DMS53 treated with DMSO at 0.1 percent for 48 hours (cell line): ENCODE data around the gene HNRNPA1.
"Not testable (repeated sequence)": the region's sequence is repeated elsewhere in the genome, so short reads cannot be mapped to it uniquely, and the experiment has no call there.

Experiments used
- DNase-seq: peaks from one replicate; lab custom pipeline; 2025; ENCODE audit not compliant: unreplicated experiment; lab: John Stamatoyannopoulos, UW

The HNRNPA1 gene

GRCh38 chr12:54296393-54297099 lies 16.0 kb downstream of the HNRNPA1 start:
- no peak for DNase-seq

GRCh38 chr12:54298904-54299303 lies 18.4 kb downstream of the HNRNPA1 start:
- no peak for DNase-seq

GRCh38 chr12:54299515-54300224 lies 19.1 kb downstream of the HNRNPA1 start:
- DNase-seq, result no peak

- DNase-seq, result no peak
These were observed 19.8 kb downstream of the HNRNPA1 start for GRCh38 chr12:54300225-54300731.

- DNase-seq, result peak; percentile 52
These were observed 20.4 kb downstream of the HNRNPA1 start, which contains the start of gene NFE2 for GRCh38 chr12:54300732-54301427. Gene NFE2, minus strand, starts transcription at chr12:54301015. Its CDS starts 5,767 bp downstream, at chr12:54295248.

- DNase-seq, result no peak
These were observed 21.0 kb downstream of the HNRNPA1 start for GRCh38 chr12:54301428-54302048.

GRCh38 chr12:54303640-54304039 lies 23.1 kb downstream of the HNRNPA1 start:
- no peak for DNase-seq

GRCh38 chr12:54304187-54304810 lies 23.8 kb downstream of the HNRNPA1 start:
- DNase-seq, result no peak

- DNase-seq, result no peak
These were observed 26.6 kb downstream of the HNRNPA1 start for GRCh38 chr12:54306925-54307741.

- DNase-seq, result no peak
These were observed 30.5 kb downstream of the HNRNPA1 start for GRCh38 chr12:54311051-54311450.

GRCh38 chr12:54312309-54312708 lies 31.8 kb downstream of the HNRNPA1 start:
- not testable (repeated sequence) for DNase-seq

GRCh38 chr12:54321363-54321762 lies 40.8 kb downstream of the HNRNPA1 start:
- DNase-seq, result no peak

- DNase-seq, result peak; percentile 99
These were observed 44.3 kb downstream of the HNRNPA1 start, which contains the start of gene COPZ1 for GRCh38 chr12:54324617-54325441. Gene COPZ1, plus strand, starts transcription at chr12:54325131. Its CDS starts 33 bp downstream, at chr12:54325164.

GRCh38 chr12:54325442-54326109 lies 45.0 kb downstream of the HNRNPA1 start:
- not testable (repeated sequence) for DNase-seq

GRCh38 chr12:54328595-54329337 lies 48.2 kb downstream of the HNRNPA1 start:
- DNase-seq, result no peak

GRCh38 chr12:54329759-54330158 lies 49.2 kb downstream of the HNRNPA1 start:
- no peak for DNase-seq

- no peak for DNase-seq
These were observed 49.9 kb downstream of the HNRNPA1 start for GRCh38 chr12:54330442-54330841.

- no peak for DNase-seq
These were observed 50.9 kb downstream of the HNRNPA1 start for GRCh38 chr12:54331461-54331860.
